HEK293 (cell line): ENCODE results near the gene SLC39A7.
A peak's percentile ranks its signal among the peaks of the same experiment; 100 is the strongest.

Source experiments
- CTCF ChIA-PET: fragments of 350-600 bp; formaldehyde crosslinking; extraction: SDS; loops from one replicate; lab custom pipeline; 2021; ENCODE audit warnings: antibody characterized with exemption; lab: Yijun Ruan, JAX
- POLR2A ChIA-PET: fragments of 300-600 bp; formaldehyde crosslinking; extraction: SDS; loops from one replicate; lab custom pipeline; 2020; ENCODE audit warnings: antibody characterized with exemption, inconsistent platforms; lab: Yijun Ruan, JAX
- H3K27ac ChIP-seq: fragments of 200-500 bp; sonication (Bioruptor generic); 2 replicates; pipeline ENCODE4 v1.5.1; 2014; ENCODE audit warnings: low read depth, low read length, control low read depth, inconsistent platforms; ENCODE audit errors: extremely low read depth
- H3K36me3 ChIP-seq, 2 experiments: fragments of 200-500 bp in 1 of 2; sonication (Bioruptor generic) in 1 of 2; 1 replicate in 1 of 2; 2 replicates in 1 of 2; pipeline ENCODE4 v1.5.1; 2014 to 2017; ENCODE audit warnings: inconsistent platforms in 2 of 2, low read length in 2 of 2; ENCODE audit not compliant: control insufficient read depth in 2 of 2, insufficient read depth in 1 of 2
- H3K4me1 ChIP-seq: fragments of 200-500 bp; sonication (Bioruptor generic); 2 replicates; pipeline ENCODE4 v1.5.1; 2014; ENCODE audit warnings: mild to moderate bottlenecking, low read length, inconsistent platforms; ENCODE audit not compliant: control insufficient read depth, insufficient read depth
- H3K4me3 ChIP-seq: 2 replicates; pipeline ENCODE4 v1.5.1; 2011; ENCODE audit warnings: low read depth, mild to moderate bottlenecking, control low read depth, low read length, moderate library complexity
- H3K9me3 ChIP-seq: fragments of 200-500 bp; sonication (Bioruptor generic); 2 replicates; pipeline ENCODE4 v1.5.1; 2014; ENCODE audit warnings: low read depth, low read length, inconsistent platforms; ENCODE audit not compliant: control insufficient read depth, insufficient read depth
- EGR2 ChIP-seq: fragments of 450-650 bp; formaldehyde crosslinking; IDR thresholded peaks from 2 replicates; pipeline ENCODE4 v1.5.1; 2016; ENCODE audit warnings: low read depth, missing biosample characterization, missing genetic modification characterization
- KLF1 ChIP-seq: fragments of 450-650 bp; formaldehyde crosslinking; IDR thresholded peaks from 2 replicates; pipeline ENCODE4 v1.5.1; 2016; ENCODE audit warnings: missing biosample characterization, missing genetic modification characterization
- MEIS1 ChIP-seq: sonication (generic); formaldehyde crosslinking; IDR thresholded peaks from 2 replicates; pipeline ENCODE4 v1.8.1; 2022; ENCODE audit warnings: missing genetic modification reagents, mild to moderate bottlenecking, borderline replicate concordance
- MZF1 ChIP-seq: fragments of 450-650 bp; formaldehyde crosslinking; IDR thresholded peaks from 2 replicates; pipeline ENCODE4 v1.5.1; 2017; ENCODE audit warnings: missing biosample characterization, missing genetic modification characterization, borderline replicate concordance
- PRDM4 ChIP-seq: fragments of 450-650 bp; formaldehyde crosslinking; IDR thresholded peaks from 2 replicates; pipeline ENCODE4 v1.5.1; 2017; ENCODE audit warnings: missing biosample characterization, missing genetic modification characterization
- WT1 ChIP-seq: fragments of 450-650 bp; formaldehyde crosslinking; IDR thresholded peaks from 2 replicates; pipeline ENCODE4 v1.5.1; 2016; ENCODE audit warnings: missing biosample characterization, missing genetic modification characterization
- ZBTB10 ChIP-seq: fragments of 450-650 bp; formaldehyde crosslinking; IDR thresholded peaks from 2 replicates; pipeline ENCODE4 v1.5.1; 2016; ENCODE audit warnings: missing biosample characterization, missing genetic modification characterization
- ZBTB44 ChIP-seq: fragments of 450-650 bp; IDR thresholded peaks from 2 replicates; pipeline ENCODE4 v1.5.1; 2018; ENCODE audit warnings: missing biosample characterization, mild to moderate bottlenecking, missing genetic modification characterization
- ZFHX2 ChIP-seq: fragments of 450-650 bp; formaldehyde crosslinking; conservative IDR thresholded peaks from 2 replicates; pipeline ENCODE4 v1.5.1; 2016; ENCODE audit warnings: missing biosample characterization, missing genetic modification characterization
- ZFP41 ChIP-seq: fragments of 450-650 bp; formaldehyde crosslinking; IDR thresholded peaks from 2 replicates; pipeline ENCODE4 v1.5.1; 2016; ENCODE audit warnings: missing biosample characterization, missing genetic modification characterization, borderline replicate concordance
- ZNF112 ChIP-seq: fragments of 450-650 bp; formaldehyde crosslinking; IDR thresholded peaks from 2 replicates; pipeline ENCODE4 v1.5.0; 2017; ENCODE audit warnings: missing biosample characterization, missing genetic modification characterization
- ZNF140 ChIP-seq: fragments of 450-650 bp; formaldehyde crosslinking; IDR thresholded peaks from 2 replicates; pipeline ENCODE4 v1.5.1; 2016; ENCODE audit warnings: missing biosample characterization, missing genetic modification characterization
- ZNF221 ChIP-seq: fragments of 450-650 bp; formaldehyde crosslinking; IDR thresholded peaks from 2 replicates; pipeline ENCODE4 v1.5.1; 2017; ENCODE audit warnings: missing biosample characterization, missing genetic modification characterization, borderline replicate concordance
- ZNF248 ChIP-seq: fragments of 450-650 bp; formaldehyde crosslinking; IDR thresholded peaks from 2 replicates; pipeline ENCODE4 v1.5.1; 2017; ENCODE audit warnings: missing biosample characterization, missing genetic modification characterization
- ZNF302 ChIP-seq: fragments of 450-650 bp; formaldehyde crosslinking; IDR thresholded peaks from 2 replicates; pipeline ENCODE4 v1.5.1; 2016; ENCODE audit warnings: missing biosample characterization, missing genetic modification characterization, low read depth
- ZNF398 ChIP-seq: fragments of 450-650 bp; formaldehyde crosslinking; IDR thresholded peaks from 2 replicates; pipeline ENCODE4 v1.5.1; 2017; ENCODE audit warnings: missing biosample characterization, missing genetic modification characterization
- ZNF560 ChIP-seq: fragments of 450-650 bp; formaldehyde crosslinking; IDR thresholded peaks from 2 replicates; pipeline ENCODE4 v1.5.1; 2017; ENCODE audit warnings: missing biosample characterization, missing genetic modification characterization, borderline replicate concordance
- ZNF654 ChIP-seq: fragments of 450-650 bp; formaldehyde crosslinking; IDR thresholded peaks from 2 replicates; pipeline ENCODE4 v1.5.1; 2016; ENCODE audit warnings: low read depth, missing biosample characterization, missing genetic modification characterization
- ZNF776 ChIP-seq: fragments of 450-650 bp; formaldehyde crosslinking; IDR thresholded peaks from 2 replicates; pipeline ENCODE4 v1.5.0; 2017; ENCODE audit warnings: missing biosample characterization, missing genetic modification characterization, borderline replicate concordance
- ZNF785 ChIP-seq: fragments of 450-650 bp; formaldehyde crosslinking; IDR thresholded peaks from 2 replicates; pipeline ENCODE4 v1.5.1; 2016; ENCODE audit warnings: missing biosample characterization, missing genetic modification characterization
- ZNF792 ChIP-seq: fragments of 450-650 bp; formaldehyde crosslinking; IDR thresholded peaks from 2 replicates; pipeline ENCODE4 v1.5.1; 2016; ENCODE audit warnings: missing biosample characterization, missing genetic modification characterization
- ZNF837 ChIP-seq: fragments of 450-650 bp; formaldehyde crosslinking; IDR thresholded peaks from 2 replicates; pipeline ENCODE4 v1.5.1; 2016; ENCODE audit warnings: missing biosample characterization, missing genetic modification characterization

SLC39A7 gene

GRCh38 chr6:33215271-33216116 lies 14.8 kb downstream of the SLC39A7 start:
- H3K4me3 ChIP-seq, result no peak overlapping the region

More at GRCh38 chr6:33215271-33216116, 14.8 kb downstream of the SLC39A7 start:
- H3K4me1 ChIP-seq, result peaks cover 6% of the 10 kb centered on the region
- peaks cover 8 to 13% of the 10 kb centered on the region in 2 experiments; a peak in 2 of 3 replicates for H3K36me3 ChIP-seq
- TF ChIP-seq ZBTB44 (tag by site-specific recombination) (no peak), EGR2 (tag by site-specific recombination) (peak; percentile 83; the same call in 1 of the 2 replicates), MZF1 (no peak), MEIS1 (CRISPR knock-in tag) (no peak), ZNF776 (tag by site-specific recombination) (no peak), ZNF792 (tag by site-specific recombination) (no peak), ZNF248 (tag by site-specific recombination) (no peak), ZNF837 (tag by site-specific recombination) (no peak), ZBTB10 (tag by site-specific recombination) (no peak), ZNF221 (tag by site-specific recombination) (no peak), ZNF398 (tag by site-specific recombination) (peak; percentile 61), PRDM4 (tag by site-specific recombination) (0 out of 2 replicates have a peak, but pooled peaks have one; percentile 43), ZFP41 (tag by site-specific recombination) (no peak), ZNF302 (tag by site-specific recombination) (no peak), ZNF112 (tag by site-specific recombination) (no peak), ZNF654 (tag by site-specific recombination) (no peak), ZNF785 (tag by site-specific recombination) (no peak), ZNF560 (tag by site-specific recombination) (no peak), ZNF140 (tag by site-specific recombination) (no peak), WT1 (tag by site-specific recombination) (no peak), ZFHX2 (peak; percentile 69), KLF1 (tag by site-specific recombination) (peak; percentile 20; the same call in 1 of the 2 replicates)
- H3K9me3 ChIP-seq, result no peaks in the 10 kb centered on the region
- ChIA-PET POLR2A (interaction anchor here (1.4 kb wide), 1 partner anchor 8 kb away, joined by 5 read pairs; the partner anchor contains the start of gene RING1), CTCF (interaction anchor here (1.1 kb wide), 1 partner anchor 219 kb away, joined by 3 read pairs; no protein-coding TSS in a partner anchor)
- no peak overlapping the region for H3K27ac ChIP-seq
